Mucosa of rectum (tissue), 2 donors: ENCODE results near the gene LEFTY2.
"Not testable (repeated sequence)": the region's sequence is repeated elsewhere in the genome, so short reads cannot be mapped to it uniquely, and the experiment has no call there.

Experiments used
- H3K27ac ChIP-seq, 2 donors: one replicate each; pipeline ENCODE4 v1.7.0; 2013; ENCODE audit warnings: inconsistent platforms in 2 of 2, low read depth in 2 of 2, low read length in 2 of 2
- H3K27me3 ChIP-seq, 2 donors: one replicate each; pipeline ENCODE4 v1.7.0; 2013; ENCODE audit warnings: low read length in 2 of 2; ENCODE audit not compliant: control insufficient read depth in 2 of 2, insufficient read depth in 2 of 2
- H3K36me3 ChIP-seq, 2 donors: one replicate each; pipeline ENCODE4 v1.7.0; 2013; ENCODE audit warnings: low read length in 2 of 2; ENCODE audit not compliant: control insufficient read depth in 2 of 2, insufficient read depth in 2 of 2
- H3K4me1 ChIP-seq, 2 donors: one replicate each; pipeline ENCODE4 v1.7.0; 2013; ENCODE audit warnings: low read length in 2 of 2, mild to moderate bottlenecking in 1 of 2; ENCODE audit not compliant: control insufficient read depth in 2 of 2, insufficient read depth in 2 of 2
- H3K4me3 ChIP-seq, 2 donors: one replicate each; pipeline ENCODE4 v1.7.0; 2013; ENCODE audit warnings: low read length in 2 of 2
- H3K9ac ChIP-seq, 2 donors: one replicate each; pipeline ENCODE4 v1.7.0; 2013; ENCODE audit warnings: low read length in 2 of 2, low read depth in 1 of 2, mild to moderate bottlenecking in 1 of 2
- H3K9me3 ChIP-seq, 2 donors: one replicate each; pipeline ENCODE4 v1.7.0; 2013; ENCODE audit warnings: low read length in 2 of 2; ENCODE audit not compliant: control insufficient read depth in 2 of 2
- donor health status: healthy.
- donor health status: Normal muscosa, but diverticular disease.

The LEFTY2 gene

DNA sequence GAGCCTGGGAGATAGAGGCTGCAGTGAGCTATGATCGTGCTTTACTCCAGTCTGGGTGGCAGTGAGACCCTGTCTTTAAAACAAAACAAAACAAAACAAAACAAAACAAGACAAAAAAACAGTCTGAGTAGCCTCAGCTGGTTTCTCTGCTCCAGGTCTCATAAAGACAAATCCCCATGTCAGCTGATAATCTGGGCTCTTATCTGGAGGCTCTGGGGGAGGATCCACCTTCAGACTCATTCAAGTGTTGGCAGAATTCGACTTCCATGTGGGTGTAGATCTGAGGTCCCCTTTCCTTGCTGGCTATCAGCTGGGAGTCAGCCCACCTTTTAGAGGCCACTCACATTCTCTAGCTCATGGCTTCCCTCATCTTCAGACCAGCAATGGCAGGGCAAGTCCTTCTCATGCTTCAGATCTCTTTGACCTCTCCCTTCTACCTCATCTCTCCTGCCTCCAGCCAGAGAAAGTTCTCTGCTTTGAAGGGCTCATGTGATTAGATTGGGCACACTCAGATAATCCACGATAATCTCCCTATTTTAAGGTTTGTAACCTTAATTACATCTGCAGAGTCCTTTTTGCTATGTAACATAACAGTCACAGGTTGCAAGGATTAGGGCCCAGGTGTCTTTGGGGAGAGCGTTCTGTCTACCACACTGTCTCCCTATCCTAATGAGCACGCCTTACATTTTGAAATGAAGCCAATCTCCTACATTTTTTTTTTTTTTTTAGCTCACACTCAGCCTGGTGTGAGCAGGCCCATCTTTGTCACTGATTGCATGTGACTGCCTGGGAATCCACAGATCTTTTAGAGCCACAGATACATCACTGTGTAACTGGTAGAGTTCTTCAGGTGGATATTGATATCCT lies 9.5 kb downstream of the LEFTY2 start:
- Histone ChIP-seq H3K4me3 (no peak overlapping the region), H3K9me3 (no peaks in the 10 kb centered on the region), H3K4me1 (peaks cover 0 to 2% of the 10 kb centered on the region in 2 donors), H3K36me3 (no peaks in the 10 kb centered on the region), H3K27me3 (no peaks in the 10 kb centered on the region), H3K9ac (no peak overlapping the region), H3K27ac (no peak overlapping the region)

GRCh38 chr1:225930566-225930965 lies 10.5 kb downstream of the LEFTY2 start:
- Histone ChIP-seq H3K9ac (no peak overlapping the region), H3K36me3 (no peaks in the 10 kb centered on the region), H3K9me3 (no peaks in the 10 kb centered on the region)

GRCh38 chr1:225929462-225929861 lies 11.6 kb downstream of the LEFTY2 start:
- H3K9ac ChIP-seq, H3K9me3 ChIP-seq, H3K4me3 ChIP-seq, H3K36me3 ChIP-seq, H3K4me1 ChIP-seq, H3K27ac ChIP-seq, H3K27me3 ChIP-seq: not testable (repeated sequence)

More at GRCh38 chr1:225930566-225930965, 10.5 kb downstream of the LEFTY2 start:
- Histone ChIP-seq H3K4me1 (peaks cover 0 to 2% of the 10 kb centered on the region in 2 donors), H3K4me3 (no peak overlapping the region), H3K27me3 (no peaks in the 10 kb centered on the region), H3K27ac (no peak overlapping the region)

DNA sequence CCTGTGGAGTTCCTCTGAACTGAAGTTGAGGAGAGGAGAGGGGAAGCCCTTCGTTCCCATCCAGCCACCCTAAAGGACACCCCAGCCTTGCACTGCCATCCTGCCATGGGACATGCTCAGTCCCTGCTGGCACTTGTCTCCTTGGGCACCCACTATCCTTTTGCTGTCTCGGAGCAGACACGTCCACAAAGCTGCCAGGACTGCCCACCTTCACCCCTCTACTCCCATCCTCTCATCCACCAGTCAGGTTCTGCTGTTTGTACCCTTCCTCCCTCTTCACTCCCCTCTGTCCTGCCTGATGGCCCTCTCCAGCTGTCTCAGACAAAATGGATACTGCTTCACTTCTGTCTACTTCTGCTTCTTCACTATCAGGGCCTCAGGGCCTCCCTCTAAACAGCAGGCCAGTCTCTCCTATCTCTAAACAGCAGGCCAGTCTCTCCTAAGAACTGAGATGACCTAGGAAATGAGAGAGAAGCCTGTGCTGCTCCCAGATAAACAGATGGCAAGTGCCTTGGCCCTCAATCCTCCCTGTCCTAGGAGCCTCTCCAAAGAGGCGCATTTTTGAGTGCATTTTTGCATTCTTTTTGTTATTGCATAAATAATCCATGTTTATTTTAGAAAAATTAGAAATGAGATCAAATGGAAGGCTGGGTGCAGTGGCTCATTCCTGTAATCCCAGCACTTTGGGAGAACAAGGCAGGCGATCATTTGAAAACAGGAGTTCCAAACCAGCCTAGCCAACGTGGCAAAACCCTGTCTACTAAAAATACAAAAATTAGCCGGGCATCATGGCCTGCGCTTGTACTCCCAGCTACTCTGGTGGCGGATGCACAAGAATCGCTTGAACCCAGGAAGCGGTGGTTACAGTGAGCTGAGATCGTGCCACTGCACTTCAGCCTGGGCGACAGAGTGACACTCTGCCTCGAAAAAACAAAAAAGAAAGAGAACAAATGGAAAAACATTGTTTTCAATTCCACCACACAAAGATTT lies 12.5 kb downstream of the LEFTY2 start:
- H3K27me3 ChIP-seq: no peaks in the 10 kb centered on the region
- H3K4me3 ChIP-seq: no peak overlapping the region
- no peak overlapping the region for H3K9ac ChIP-seq
- no peaks in the 10 kb centered on the region for H3K9me3 ChIP-seq
- H3K27ac ChIP-seq: no peak overlapping the region
- peaks cover 2 to 6% of the 10 kb centered on the region in 2 donors for H3K4me1 ChIP-seq
- no peaks in the 10 kb centered on the region for H3K36me3 ChIP-seq

GRCh38 chr1:225926551-225927113 lies 14.4 kb downstream of the LEFTY2 start:
- Histone ChIP-seq H3K9ac (no peak overlapping the region), H3K27me3 (no peaks in the 10 kb centered on the region), H3K4me3 (no peak overlapping the region), H3K27ac (no peak overlapping the region), H3K4me1 (peaks cover 16% of the 10 kb centered on the region in 2 donors), H3K9me3 (no peaks in the 10 kb centered on the region), H3K36me3 (peaks cover 5% of the 10 kb centered on the region in 2 donors)

- Histone ChIP-seq H3K27ac (peak within 1 kb of the TSS; percentile 87 to 93), H3K4me3 (peak within 1 kb of the TSS; percentile 86 to 96), H3K27me3 (no peaks in the 10 kb centered on the region), H3K9ac (peak within 1 kb of the TSS; percentile 94 to 96), H3K9me3 (no peaks in the 10 kb centered on the region), H3K4me1 (peaks cover 16 to 22% of the 10 kb centered on the region in 2 donors), H3K36me3 (peaks cover 12 to 20% of the 10 kb centered on the region in 2 donors)
These were observed 17.1 kb downstream of the LEFTY2 start, which contains the start of gene PYCR2 for GRCh38 chr1:225923692-225924555. TSS of gene PYCR2 (minus strand) at chr1:225924250. CDS start at chr1:225924110, 140 bp downstream.

DNA sequence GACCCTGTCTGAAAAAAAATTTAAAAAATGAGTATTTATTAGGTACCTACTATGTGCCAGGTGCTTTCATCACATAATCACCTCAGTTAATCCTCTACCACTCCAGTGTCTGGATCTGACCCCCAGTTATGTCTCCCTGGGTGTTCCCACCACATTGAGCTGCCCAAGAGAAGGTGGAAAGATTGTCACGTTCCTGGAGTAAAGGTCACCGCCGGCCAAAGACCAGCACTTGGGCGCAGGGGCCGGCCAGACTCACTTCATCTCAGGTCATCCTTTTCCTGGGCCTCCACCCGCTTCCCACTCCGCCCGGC lies 17.7 kb downstream of the LEFTY2 start:
- Histone ChIP-seq H3K36me3 (peaks cover 12 to 22% of the 10 kb centered on the region in 2 donors), H3K27ac (peak overlapping the region; percentile 87 to 93), H3K9me3 (no peaks in the 10 kb centered on the region), H3K4me3 (peak overlapping the region; percentile 86 to 96), H3K27me3 (no peaks in the 10 kb centered on the region), H3K9ac (peak overlapping the region; percentile 94 to 96), H3K4me1 (peaks cover 16 to 22% of the 10 kb centered on the region in 2 donors)

- H3K36me3 ChIP-seq: peaks cover 20 to 27% of the 10 kb centered on the region in 2 donors
- no peak overlapping the region for H3K27ac ChIP-seq
- H3K4me3 ChIP-seq: peak overlapping the region in 1 of 2 donors; percentile 20
- H3K9ac ChIP-seq: no peak overlapping the region
- peaks cover 16 to 19% of the 10 kb centered on the region in 2 donors for H3K4me1 ChIP-seq
- no peaks in the 10 kb centered on the region for H3K9me3 ChIP-seq
- no peaks in the 10 kb centered on the region for H3K27me3 ChIP-seq
These were observed 19.0 kb downstream of the LEFTY2 start for GRCh38 chr1:225921734-225922709.
